COLO668 (cell line): Measurements from ENCODE around the gene TEAD4.

Experiments used
- DNase-seq: peaks from one replicate; lab custom pipeline; 2025; ENCODE audit not compliant: unreplicated experiment; lab: John Stamatoyannopoulos, UW

TEAD4 gene

DNA sequence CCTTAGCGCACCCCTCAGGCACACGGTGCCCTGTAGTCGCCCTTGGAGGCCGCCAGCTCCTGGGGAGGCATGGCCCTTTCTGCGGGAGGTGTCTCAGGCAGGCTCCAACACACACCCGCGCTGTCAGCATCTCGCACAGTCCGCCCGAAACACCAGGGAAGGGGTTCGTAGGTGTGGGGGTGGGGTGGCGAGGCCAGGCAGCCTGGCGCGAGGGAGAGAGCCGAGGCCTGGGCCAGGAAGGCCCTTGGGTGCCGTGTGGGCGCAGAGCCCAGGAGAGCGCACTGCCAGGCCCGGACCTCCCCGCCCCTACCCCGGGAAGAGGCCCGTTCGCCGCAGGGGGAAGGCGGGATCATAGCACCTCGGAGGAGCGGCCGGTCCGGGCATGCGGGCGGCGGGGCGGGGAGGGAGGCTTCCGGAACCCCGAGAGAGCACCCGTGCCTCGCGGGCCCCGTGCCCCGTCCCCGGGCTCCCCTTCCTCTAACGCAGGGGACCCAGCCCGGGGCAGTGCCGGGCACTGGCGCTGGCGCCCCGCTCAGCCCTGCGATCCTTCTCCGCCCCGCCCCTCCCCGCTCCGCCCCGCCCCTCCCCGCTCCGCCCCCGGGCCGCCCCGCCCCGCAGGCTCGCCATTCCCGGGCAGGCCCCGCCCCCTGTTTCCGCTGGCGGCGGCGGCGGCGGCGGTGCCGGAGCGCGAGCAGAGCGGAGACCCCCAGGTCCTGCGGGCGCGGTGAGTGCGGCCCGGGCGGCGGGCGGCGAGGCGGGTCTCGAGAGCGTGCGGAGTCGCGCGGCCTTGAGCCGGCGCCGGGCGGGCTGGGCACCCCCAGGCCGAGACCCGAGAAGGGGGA is 117.8 kb downstream of the TEAD4 start, which contains the start of gene TSPAN9:
Gene TSPAN9, plus strand, starts transcription at position 650 of the 842 bp plus-strand sequence. CDS start 123,815 bp downstream, outside the sequence.
- peak; percentile 49 for DNase-seq

DNA sequence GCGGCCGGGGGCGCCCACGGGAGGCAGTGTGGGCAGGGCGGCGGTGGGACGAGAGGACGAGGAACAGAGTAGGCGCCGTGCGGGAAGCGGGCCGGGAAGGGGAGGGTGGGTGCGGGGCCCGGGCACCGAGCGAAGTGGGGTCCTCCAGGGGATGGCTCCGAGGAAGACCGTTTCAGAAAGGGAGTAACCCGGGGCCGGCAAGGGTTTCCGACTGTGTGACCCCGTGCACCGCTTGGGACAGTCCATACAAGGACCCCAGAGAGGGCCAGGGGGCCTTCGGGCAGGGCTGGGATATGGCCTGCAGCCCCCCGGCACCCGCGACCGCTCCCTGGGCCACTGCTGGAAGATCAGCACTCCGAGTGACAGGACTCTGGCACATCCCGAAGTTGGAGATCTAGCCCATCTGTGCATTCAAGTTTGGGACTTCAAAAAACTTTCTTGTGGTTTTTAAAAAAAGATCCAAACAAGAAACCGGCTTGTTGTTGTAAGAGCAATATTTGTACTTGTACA is 118.4 kb downstream of the TEAD4 start:
- DNase-seq: no peak

DNA sequence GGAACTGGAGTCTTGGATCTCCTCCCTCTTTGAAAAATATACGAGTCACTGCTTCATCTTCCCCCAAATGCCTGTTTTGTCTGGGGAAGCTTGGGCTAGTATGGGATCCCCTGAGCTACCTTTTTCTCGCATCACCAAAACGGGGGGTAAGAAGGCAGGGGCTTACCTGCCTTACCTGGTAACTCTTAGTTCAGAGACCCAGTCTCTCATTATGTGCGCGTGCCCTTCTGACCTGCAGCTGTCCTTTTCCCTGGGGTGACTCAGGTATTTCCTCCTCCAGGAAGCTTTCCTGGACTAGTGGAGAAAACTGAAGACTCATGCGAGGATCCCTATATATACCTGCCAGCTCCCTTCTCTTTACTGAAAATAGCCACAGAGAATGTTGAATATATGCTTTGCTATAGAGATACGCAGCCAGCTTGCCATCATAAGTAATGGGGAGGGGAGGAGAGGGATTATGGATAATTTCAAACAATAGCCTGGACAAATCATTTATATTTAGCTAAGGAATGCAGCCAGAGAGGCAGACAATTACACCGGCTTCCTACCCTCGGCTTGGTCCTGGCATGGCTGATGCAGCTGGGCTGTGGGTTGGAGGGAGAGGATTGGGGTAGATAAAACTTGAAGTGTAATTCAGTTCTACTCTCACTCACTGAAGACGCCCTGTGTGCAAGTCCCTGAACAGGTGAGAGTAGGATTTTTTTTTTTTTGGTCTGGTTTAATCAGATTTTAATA is 119.1 kb downstream of the TEAD4 start:
- DNase-seq: no peak

DNA sequence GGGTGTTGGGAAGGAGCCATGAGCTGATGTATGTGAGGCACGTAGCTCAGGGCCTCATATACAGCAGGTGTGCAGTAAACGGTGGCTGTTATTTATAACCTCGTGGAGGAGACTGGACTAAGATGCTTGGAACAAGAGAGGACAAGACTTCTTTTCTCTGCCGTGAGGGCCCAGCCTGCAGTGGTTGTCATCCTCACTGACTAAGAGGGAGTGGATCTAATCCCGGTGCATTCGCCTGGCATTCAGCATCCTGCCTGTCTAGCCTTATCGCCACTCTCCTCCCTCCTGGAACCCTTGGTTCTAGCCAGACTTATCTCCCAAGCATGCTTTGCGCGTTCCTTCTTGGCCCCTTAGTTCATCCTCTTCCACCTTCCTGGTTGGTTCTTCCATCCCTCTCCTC is 121.9 kb downstream of the TEAD4 start:
- DNase-seq: no peak

DNA sequence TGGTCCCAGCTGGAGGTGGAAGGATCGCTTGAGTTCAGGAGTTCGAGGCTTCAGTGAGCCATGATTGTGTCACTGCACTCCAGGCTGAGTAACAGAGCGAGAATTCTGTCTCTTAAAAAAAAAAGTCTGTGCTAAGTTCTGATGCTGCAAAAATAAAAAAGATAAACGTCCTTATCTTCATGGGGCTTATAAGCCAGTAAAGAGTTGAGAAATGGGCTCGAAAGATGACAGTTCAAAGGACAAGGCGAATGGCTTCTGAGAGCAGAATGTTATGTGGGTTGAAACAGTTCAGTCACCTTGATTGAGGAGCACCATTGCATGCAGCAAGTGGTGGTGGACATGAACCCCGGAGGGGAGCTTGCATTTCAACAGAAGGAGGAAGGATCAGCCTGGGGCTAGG is 122.7 kb downstream of the TEAD4 start:
- no peak for DNase-seq

DNA sequence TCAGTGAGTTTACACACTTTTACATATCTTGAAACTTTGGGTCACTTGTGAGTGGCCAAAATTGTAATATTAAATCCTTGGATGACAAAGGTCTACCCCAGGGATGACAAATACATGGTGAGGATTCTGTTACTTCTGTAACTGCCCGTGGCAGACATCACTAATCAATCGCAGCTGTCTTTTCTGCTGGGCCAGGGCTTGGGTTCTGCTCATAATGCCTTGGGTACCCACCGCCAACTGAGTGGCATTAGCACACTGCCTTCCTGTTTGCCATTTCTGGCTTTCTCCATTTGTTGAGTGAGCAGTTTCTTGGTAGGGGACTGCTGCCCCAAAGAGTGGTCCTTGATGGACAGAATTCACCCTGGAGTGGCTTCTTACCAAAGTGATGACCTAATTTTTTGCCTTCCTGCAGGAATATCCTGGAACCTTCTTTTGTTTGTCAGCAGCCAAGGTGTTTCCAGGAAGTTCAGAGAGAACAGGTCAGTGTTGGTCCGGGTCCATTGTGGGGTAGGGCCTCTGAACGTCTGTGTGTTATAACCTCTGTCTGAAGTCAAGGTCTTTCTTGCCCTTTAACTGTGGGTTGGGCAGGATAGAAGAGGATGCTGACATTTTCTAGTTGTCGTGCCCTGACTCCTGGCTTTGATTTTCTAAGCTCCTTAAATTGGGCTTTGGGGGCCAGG is 124.2 kb downstream of the TEAD4 start:
- no peak for DNase-seq

DNA sequence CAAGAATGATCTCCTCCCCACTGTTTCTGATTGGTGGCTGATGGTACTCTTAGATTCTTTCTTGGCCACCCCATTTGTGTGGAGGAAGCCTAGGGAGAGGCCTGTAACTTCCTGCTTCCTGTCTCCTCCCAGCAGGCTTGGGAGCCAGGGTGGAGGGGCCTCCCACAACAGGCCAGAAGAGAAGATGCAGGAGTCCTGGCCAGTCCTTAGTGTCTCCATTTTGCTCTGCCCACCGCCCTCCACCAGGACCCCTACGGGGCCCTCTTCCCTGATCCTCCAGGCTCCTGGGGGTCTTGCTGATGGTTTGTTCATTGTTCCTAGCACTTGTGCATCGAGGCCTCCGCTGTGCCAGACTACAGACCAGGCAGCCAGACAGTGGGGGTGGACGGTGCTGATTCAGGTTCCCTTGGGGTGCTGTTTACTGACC is 124.7 kb downstream of the TEAD4 start:
- DNase-seq: no peak

DNA sequence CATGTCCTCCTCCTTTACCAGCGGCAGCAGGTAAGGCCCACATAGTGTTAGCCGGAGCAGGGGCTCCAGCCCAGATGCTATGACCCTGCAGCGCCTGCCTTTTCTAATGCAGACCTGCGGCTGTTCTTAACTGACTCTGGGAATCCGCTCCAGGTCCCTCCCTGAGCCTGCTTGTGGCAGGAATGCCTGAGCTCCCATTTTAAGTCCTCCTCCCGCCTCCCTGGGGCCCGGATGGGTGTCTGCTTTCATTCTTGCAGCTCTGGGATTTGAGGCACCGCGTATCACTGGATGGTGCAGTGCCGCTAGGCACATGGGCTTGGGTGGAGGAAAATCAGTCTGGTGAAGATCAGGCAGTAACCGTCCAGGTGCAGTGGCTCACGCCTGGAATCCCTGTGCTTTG is 125.5 kb downstream of the TEAD4 start:
- no peak for DNase-seq

DNA sequence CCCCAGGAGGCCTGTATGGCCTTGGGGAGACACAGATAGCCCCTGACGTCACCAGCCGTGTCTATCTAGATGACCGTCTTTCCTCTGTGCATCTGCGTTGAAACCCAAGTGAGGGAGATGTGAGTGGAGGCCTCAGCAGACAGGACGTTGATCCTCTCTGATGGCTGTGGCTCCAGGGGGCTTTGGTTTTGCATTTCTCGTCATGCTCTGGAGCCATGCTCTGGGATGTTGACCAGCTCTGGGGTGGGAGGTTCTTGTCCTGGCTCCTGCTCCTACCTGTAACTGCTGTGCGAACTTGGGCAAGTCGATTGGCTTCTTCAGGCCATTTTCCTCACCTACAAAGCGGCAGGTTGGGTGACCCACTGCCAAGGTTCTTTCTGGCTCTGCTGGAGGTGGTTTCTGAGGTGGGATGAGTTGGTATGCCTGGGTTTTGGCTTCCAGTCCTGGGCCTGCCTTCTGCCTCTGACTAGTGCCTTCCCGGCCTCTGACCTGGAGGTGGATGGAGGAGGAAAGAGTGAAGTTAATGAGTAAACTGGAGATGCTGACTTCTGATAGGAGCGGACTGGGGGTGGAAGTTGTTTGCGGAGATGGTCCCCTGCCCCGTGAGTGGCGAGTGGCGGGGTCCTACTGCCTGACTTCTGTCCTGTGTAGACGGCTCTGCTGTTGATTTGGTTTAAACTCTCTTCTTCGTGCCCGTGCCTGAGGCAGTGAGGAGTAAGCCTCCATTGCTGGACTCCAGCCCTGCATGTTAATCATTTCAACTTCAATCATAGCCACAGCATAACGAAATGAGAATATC is 126.3 kb downstream of the TEAD4 start:
- DNase-seq: no peak

DNA sequence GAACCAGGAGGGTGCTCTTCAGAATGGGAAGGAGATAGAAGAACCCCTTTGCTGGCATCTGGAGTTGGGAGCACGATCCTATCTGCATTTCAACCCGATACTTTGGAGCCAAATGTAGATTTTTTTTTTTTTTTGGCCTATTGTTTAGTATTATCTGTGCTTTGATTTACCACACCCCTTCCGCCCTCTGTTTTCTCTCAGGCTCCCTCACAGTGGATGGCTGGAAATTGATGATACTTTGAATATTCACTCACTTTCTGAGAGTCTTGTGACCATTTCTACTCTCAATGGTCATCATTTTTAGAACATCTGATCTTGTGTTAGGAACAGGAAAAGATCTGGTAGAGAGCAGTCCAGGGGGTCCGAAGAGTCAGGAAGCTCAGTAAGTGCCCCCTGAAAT is 127.0 kb downstream of the TEAD4 start:
- no peak for DNase-seq

DNA sequence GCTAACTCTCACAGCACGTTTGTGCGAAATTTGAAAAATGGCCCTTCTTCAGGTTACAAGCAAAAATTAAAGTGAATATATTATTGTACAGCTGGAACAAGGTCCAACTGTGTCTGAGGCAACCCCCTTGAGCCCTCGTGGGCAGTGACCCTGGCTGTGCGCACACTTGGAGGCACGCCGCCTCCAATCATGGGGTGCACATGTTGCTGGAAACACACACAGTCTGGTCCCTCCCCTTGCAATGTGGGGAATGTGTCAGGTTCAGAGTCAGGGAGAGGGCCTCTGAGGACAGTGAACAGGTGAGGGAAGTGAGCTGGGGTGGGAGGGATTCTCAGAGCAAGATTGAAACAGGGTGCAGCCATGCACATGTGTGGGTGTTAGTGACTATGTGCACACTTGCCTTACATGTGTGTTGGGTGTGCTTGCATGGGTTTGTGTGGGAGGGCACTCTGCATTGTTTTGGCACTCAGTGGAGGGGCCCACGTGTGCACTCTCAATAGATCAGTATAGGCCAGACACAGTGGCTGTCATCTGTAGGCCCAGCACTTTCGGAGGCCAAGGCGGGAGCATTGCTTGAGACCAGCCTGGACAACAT is 127.6 kb downstream of the TEAD4 start:
- DNase-seq: no peak

DNA sequence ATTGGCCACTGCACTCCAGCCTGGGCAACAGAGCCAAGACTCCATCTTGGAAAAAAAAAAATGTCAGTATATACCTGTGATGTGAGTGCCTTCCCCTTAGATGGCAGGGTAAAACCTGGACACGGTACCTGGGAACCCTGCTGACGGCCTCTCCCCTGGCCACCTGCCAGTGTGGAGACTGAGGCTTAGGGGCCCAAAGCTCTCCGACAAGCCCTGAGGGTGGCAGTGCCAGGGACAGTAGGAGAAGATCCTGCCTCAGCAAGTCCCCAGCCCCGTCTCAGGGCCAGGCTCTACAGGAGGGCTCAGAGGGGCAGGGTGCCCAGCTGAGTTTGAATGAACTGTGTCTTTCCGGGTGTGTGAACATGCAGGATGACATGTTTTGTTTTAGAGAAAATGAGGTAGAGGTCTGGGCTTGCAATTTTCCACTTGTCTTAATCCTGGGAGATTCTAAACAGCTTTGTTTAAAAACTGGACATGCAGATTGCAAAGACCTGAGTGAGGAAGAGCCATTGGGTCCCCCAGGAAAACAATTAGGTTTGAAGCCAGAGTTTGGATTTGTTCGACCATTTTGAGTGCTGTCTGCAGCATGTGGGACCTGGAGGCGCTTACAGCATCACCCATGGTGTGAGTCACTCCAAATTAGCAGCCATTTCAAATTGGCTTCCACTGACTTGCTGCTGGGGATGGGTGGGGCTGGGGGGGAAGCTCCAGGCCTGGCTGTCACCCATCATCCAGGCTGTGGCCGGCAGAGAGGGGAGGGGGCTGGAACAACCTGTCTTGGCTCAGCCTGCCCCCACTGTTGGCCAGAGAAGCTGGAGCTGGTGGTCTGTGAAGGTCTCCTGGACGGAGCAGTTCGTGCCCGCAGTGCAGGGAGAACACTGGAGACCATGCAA is 128.8 kb downstream of the TEAD4 start:
- no peak for DNase-seq

DNA sequence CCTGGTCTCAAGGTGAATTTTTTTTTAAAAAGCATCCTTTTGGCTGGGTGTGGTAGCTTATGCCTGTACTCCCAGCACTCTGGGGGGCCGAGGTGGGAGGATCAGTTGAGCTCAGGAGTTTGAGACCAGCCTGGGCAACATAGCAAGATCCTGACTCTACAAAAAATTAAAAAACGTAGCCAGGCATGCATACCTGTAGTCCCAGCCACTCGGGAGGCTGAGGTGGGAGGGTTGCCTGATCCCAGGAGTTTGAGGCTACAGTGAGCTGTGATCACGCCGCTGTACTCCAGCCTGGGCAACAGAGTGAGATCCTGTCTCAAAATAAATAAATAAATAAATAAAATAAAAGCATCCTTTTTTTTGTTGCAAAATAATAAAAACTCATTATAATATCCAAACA is 130.4 kb downstream of the TEAD4 start:
- no peak for DNase-seq
